CD4-positive, alpha-beta T cell (primary cell): ENCODE measurements around the gene AP2A1. TPM values are rescaled to one million over a fixed set of nuclear protein-coding genes. Genes with fewer than 3 reads are reported as not detected.

ENCODE experiments used
- ATAC-seq: fragments of 200-7000 bp; cut with Tn5 transposase; one replicate; pipeline ENCODE4 v1.10.0; 2022; ENCODE audit warnings: mild to moderate bottlenecking; ENCODE audit not compliant: poor library complexity
- CTCF ChIA-PET: fragments of 350-600 bp; sonication (Branson Sonifier 250); formaldehyde crosslinking; loops from one replicate; lab custom pipeline; 2021; ENCODE audit warnings: antibody characterized with exemption, inconsistent platforms; lab: Charles Lee
- POLR2A ChIA-PET: fragments of 350-600 bp; sonication (Branson Sonifier 250); formaldehyde crosslinking; loops from one replicate; lab custom pipeline; 2021; ENCODE audit warnings: antibody characterized with exemption, inconsistent platforms; lab: Charles Lee
- DNase-seq, 14 experiments: peaks; one replicate each; pipeline ENCODE4 v3.0.0-alpha.2; 2013 to 2020; ENCODE audit warnings: mixed read lengths in 2 of 14
- H3K27ac ChIP-seq, 2 donors: one replicate each; pipeline versions ENCODE4 v1.5.1 to v1.7.0; 2013; ENCODE audit warnings: low read length in 2 of 2, low read depth in 1 of 2, mild to moderate bottlenecking in 1 of 2
- H3K27me3 ChIP-seq, 2 experiments: 1 replicate in 1 of 2; 2 replicates in 1 of 2; pipeline versions ENCODE4 v1.6.1 to v1.7.0; 2013; ENCODE audit warnings: low read length in 2 of 2, control low read depth in 1 of 2, mild to moderate bottlenecking in 1 of 2, moderate library complexity in 1 of 2; ENCODE audit not compliant: insufficient read depth in 2 of 2, control insufficient read depth in 1 of 2
- H3K36me3 ChIP-seq: one replicate; pipeline ENCODE4 v1.6.1; 2013; ENCODE audit warnings: low read length, control low read depth; ENCODE audit not compliant: insufficient read depth
- H3K4me1 ChIP-seq: one replicate; pipeline ENCODE4 v1.6.1; 2013; ENCODE audit warnings: low read length, control low read depth; ENCODE audit not compliant: insufficient read depth
- H3K4me3 ChIP-seq: one replicate; pipeline ENCODE4 v1.5.1; 2013; ENCODE audit warnings: mild to moderate bottlenecking, low read length, moderate library complexity
- H3K9me3 ChIP-seq, 2 experiments: 1 replicate in 1 of 2; 2 replicates in 1 of 2; pipeline versions ENCODE4 v1.6.1 to v1.7.0; 2013; ENCODE audit warnings: low read length in 2 of 2, mild to moderate bottlenecking in 2 of 2, control low read depth in 1 of 2, moderate library complexity in 1 of 2; ENCODE audit not compliant: control insufficient read depth in 1 of 2, insufficient read depth in 1 of 2
- H3K27ac Mint-ChIP-seq: one replicate; pipeline ENCODE4 v1.8.0; 2020; ENCODE audit warnings: mixed read lengths
- H3K27me3 Mint-ChIP-seq: one replicate; pipeline ENCODE4 v1.8.0; 2021; ENCODE audit warnings: mixed read lengths
- H3K36me3 Mint-ChIP-seq: one replicate; pipeline ENCODE4 v1.8.0; 2021; ENCODE audit warnings: low read depth, mixed read lengths
- H3K4me1 Mint-ChIP-seq: one replicate; pipeline ENCODE4 v1.8.0; 2021; ENCODE audit warnings: low read depth, mixed read lengths
- H3K4me3 Mint-ChIP-seq: one replicate; pipeline ENCODE4 v1.8.0; 2020; ENCODE audit warnings: mild to moderate bottlenecking, mixed read lengths
- H3K9me3 Mint-ChIP-seq: one replicate; pipeline ENCODE4 v1.8.0; 2020; ENCODE audit warnings: mixed read lengths
- CTCF ChIP-seq: fragments of 200-600 bp; IDR thresholded peaks from one replicate; pipeline ENCODE4 v1.8.0; 2022; ENCODE audit warnings: antibody characterized with exemption, mild to moderate bottlenecking
- intact Hi-C, 2 experiments: fragments of 100-400 bp; cut with DNase I in 1 of 2; cut with micrococcal nuclease in 1 of 2; formaldehyde crosslinking; loops; one replicate each; pipeline versions ENCODE4 v1.15.1 to v1.9.0; 2023 to 2025; cut with DNase I, micrococcal nuclease
- total RNA-seq, 174 experiments: library from RNA in 2 of 174; stranded (reverse) in 2 of 174; gene quantifications; one replicate each; pipeline ENCODE4 v1.2.3 and lab custom pipeline; 2021 to 2026

The AP2A1 gene
- total RNA-seq, 2 experiments from 2014 or later: 28.2 to 28.9 TPM

- no peak overlapping the region for H3K4me3 Mint-ChIP-seq
- intact Hi-C loops: no loop called here
- CTCF ChIA-PET: no interaction called here
Measured at GRCh38 chr19:49840321-49840720, 73.5 kb downstream of the AP2A1 start.

GRCh38 chr19:49840736-49841249 lies 74.0 kb downstream of the AP2A1 start:
- Histone ChIP-seq H3K36me3 (peaks cover 14% of the 10 kb centered on the region), H3K27ac (no peak overlapping the region), H3K4me3 (no peak overlapping the region), H3K27me3 (no peaks in the 10 kb centered on the region), H3K4me1 (no peaks in the 10 kb centered on the region), H3K9me3 (no peaks in the 10 kb centered on the region)
- no peak overlapping the region for H3K4me3 Mint-ChIP-seq
- intact Hi-C loops: no loop called here
- H3K36me3 Mint-ChIP-seq: peaks cover 13% of the 10 kb centered on the region
- DNase-seq: no peak
- ATAC-seq: no peak
- H3K9me3 Mint-ChIP-seq: no peaks in the 10 kb centered on the region
- H3K27me3 Mint-ChIP-seq: no peaks in the 10 kb centered on the region
- TF ChIP-seq CTCF: no peak
- no peaks in the 10 kb centered on the region for H3K4me1 Mint-ChIP-seq
- POLR2A ChIA-PET: no interaction called here
- CTCF ChIA-PET: no interaction called here
- H3K27ac Mint-ChIP-seq: no peak overlapping the region

More at GRCh38 chr19:49840321-49840720, 73.5 kb downstream of the AP2A1 start:
- H3K36me3 ChIP-seq: peaks cover 19% of the 10 kb centered on the region
- Mint-ChIP-seq H3K36me3 (peaks cover 14% of the 10 kb centered on the region), H3K27me3 (no peaks in the 10 kb centered on the region), H3K9me3 (no peaks in the 10 kb centered on the region), H3K27ac (no peak overlapping the region), H3K4me1 (no peaks in the 10 kb centered on the region)
- no peak for TF ChIP-seq CTCF
- H3K4me1 ChIP-seq: no peaks in the 10 kb centered on the region
- H3K27ac ChIP-seq: no peak overlapping the region
- ATAC-seq (no peak), DNase-seq (no peak)
- no peaks in the 10 kb centered on the region for H3K27me3 ChIP-seq
- H3K4me3 ChIP-seq: no peak overlapping the region
- POLR2A ChIA-PET: no interaction called here
- no peaks in the 10 kb centered on the region for H3K9me3 ChIP-seq

GRCh38 chr19:49843265-49843664 lies 76.5 kb downstream of the AP2A1 start:
- H3K9me3 ChIP-seq: no peaks in the 10 kb centered on the region
- no peaks in the 10 kb centered on the region for H3K27me3 ChIP-seq
- H3K4me1 ChIP-seq: peaks cover 4% of the 10 kb centered on the region
- H3K9me3 Mint-ChIP-seq: no peaks in the 10 kb centered on the region
- intact Hi-C loops: no loop called here
- ChIA-PET CTCF (no interaction called here), POLR2A (no interaction called here)
- H3K27ac Mint-ChIP-seq: no peak overlapping the region
- no peaks in the 10 kb centered on the region for H3K27me3 Mint-ChIP-seq
- peaks cover 4% of the 10 kb centered on the region for H3K4me1 Mint-ChIP-seq
- no peak for TF ChIP-seq CTCF
- H3K36me3 Mint-ChIP-seq: peaks cover 6% of the 10 kb centered on the region
- DNase-seq (no peak), ATAC-seq (no peak)
- no peak overlapping the region for H3K4me3 Mint-ChIP-seq
- H3K27ac ChIP-seq: no peak overlapping the region
- no peak overlapping the region for H3K4me3 ChIP-seq
- no peaks in the 10 kb centered on the region for H3K36me3 ChIP-seq
